Testis (tissue), 3 donors: ENCODE results near the gene IRGM. TPM values are rescaled to one million over a fixed set of nuclear protein-coding genes. Genes with fewer than 3 reads are reported as not detected.

Experiments
- DNase-seq: peaks from one replicate; pipeline ENCODE4 v3.0.0-alpha.2; 2019
- H3K27ac ChIP-seq, 2 donors: fragments of 200-600 bp; sonication (generic); one replicate each; pipeline ENCODE4 v1.5.1; 2019
- H3K27me3 ChIP-seq: fragments of 200-600 bp; sonication (generic); one replicate; pipeline ENCODE4 v1.5.1; 2019
- H3K36me3 ChIP-seq: fragments of 200-600 bp; sonication (generic); one replicate; pipeline ENCODE4 v1.5.1; 2017; ENCODE audit warnings: low read depth; ENCODE audit errors: missing control alignments
- H3K4me1 ChIP-seq: fragments of 200-600 bp; sonication (generic); one replicate; pipeline ENCODE4 v1.5.1; 2019
- H3K4me3 ChIP-seq, 2 donors: fragments of 200-600 bp; sonication (generic); one replicate each; pipeline ENCODE4 v1.5.1; 2017 to 2019
- H3K9me3 ChIP-seq: fragments of 200-600 bp; sonication (generic); one replicate; pipeline ENCODE4 v1.5.1; 2017
- POLR2A ChIP-seq: fragments of 450-650 bp; IDR thresholded peaks from one replicate; pipeline ENCODE4 v1.6.1; 2017; ENCODE audit warnings: antibody characterized with exemption, mild to moderate bottlenecking, moderate library complexity
- WGBS, 2 donors: methylation state at CpG; one replicate each; pipeline ENCODE4 v1.1.5; 2018; 5-methylcytosine and 5-hydroxymethylcytosine counted together
- intact Hi-C: fragments of 100-400 bp; cut with DNase I; formaldehyde crosslinking; loops from one replicate; pipeline ENCODE4 v1.15.1; 2023; ENCODE audit warnings: low total_unique reads
- polyA plus RNA-seq: library from polyadenylated mRNA; stranded (reverse); fragments of 350-450 nt; fragmentation: Illumina TruSeq; extraction: RNeasy Lipid Tissue Mini Kit (QIAGEN cat#74804); gene quantifications from one replicate; pipeline ENCODE4 v1.2.3, GENCODE V29; 2014; ENCODE audit warnings: low read depth, low replicate concordance; ENCODE audit not compliant: insufficient read depth
- total RNA-seq, 2 donors: library from RNA; depleted of rRNA; stranded (reverse); fragments of >200 nt; gene quantifications; one replicate each; pipeline ENCODE4 v1.2.3, GENCODE V29; 2016
- TF ChIP-seq, protein P1 (sequence below), 3 experiments: fragments of 450-650 bp in 2 of 3; fragments of 200-600 bp in 1 of 3; sonication (generic) in 1 of 3; IDR thresholded peaks; one replicate each; pipeline ENCODE4 v1.5.1; 2016 to 2019; ENCODE audit warnings: antibody characterized with exemption in 3 of 3, mild to moderate bottlenecking in 2 of 3, moderate library complexity in 1 of 3

IRGM gene
- total and polyA plus RNA-seq, 3 donors from 2014 or later = 0.25 to 2.7 (median 1.2) TPM

DNA sequence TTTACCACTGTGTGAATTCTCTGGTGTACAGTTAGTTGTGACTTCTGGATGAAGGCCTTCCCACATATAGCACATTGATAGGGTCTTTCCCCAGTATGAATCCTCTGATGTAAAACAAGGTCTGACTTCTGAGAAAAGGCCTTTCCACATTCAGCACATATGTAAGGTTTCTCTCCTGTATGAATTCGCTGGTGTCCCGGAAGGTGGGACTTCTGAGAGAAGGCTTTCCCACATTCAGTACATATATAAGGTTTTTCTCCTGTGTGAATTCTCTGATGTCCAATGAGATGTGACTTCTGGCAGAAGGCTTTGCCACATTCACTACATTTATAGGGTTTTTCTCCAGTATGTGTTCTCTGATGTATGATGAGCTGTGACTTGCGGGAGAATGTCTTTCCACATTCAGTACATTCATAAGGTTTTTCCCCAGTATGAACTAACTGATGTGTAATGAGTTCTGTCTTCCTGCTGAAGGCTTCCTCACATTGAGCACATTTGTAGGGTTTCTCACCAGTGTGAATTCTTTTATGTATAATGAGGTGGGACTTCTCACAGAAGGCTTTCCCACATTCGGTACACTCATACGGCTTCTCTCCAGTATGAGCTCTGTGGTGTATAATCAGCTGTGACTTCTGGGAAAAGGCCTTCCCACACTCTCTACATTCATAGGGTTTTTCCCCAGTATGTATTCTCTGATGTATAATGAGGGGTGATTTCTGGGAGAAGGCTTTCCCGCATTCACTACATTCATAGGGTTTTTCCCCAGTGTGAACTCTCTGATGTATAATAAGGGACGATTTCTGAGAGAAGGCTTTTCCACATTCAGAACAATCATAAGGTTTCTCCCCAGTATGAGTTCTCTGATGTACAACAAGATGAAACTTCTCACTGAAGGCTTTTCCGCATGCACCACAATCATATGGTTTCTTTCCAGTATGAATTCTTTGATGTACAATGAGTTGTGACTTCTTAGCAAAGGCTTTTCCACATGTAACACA is 49.4 kb downstream of the IRGM start:
- H3K9me3 ChIP-seq = no peaks in the 10 kb centered on the region
- TF ChIP-seq, protein P1, sequence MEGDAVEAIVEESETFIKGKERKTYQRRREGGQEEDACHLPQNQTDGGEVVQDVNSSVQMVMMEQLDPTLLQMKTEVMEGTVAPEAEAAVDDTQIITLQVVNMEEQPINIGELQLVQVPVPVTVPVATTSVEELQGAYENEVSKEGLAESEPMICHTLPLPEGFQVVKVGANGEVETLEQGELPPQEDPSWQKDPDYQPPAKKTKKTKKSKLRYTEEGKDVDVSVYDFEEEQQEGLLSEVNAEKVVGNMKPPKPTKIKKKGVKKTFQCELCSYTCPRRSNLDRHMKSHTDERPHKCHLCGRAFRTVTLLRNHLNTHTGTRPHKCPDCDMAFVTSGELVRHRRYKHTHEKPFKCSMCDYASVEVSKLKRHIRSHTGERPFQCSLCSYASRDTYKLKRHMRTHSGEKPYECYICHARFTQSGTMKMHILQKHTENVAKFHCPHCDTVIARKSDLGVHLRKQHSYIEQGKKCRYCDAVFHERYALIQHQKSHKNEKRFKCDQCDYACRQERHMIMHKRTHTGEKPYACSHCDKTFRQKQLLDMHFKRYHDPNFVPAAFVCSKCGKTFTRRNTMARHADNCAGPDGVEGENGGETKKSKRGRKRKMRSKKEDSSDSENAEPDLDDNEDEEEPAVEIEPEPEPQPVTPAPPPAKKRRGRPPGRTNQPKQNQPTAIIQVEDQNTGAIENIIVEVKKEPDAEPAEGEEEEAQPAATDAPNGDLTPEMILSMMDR (IDR thresholded peaks at IDR 0.05) = no peak
- no peak for TF ChIP-seq POLR2A
- 95 to 96% methylated on average over 8 of the region's 8 CpGs for WGBS, 2 donors
- H3K36me3 ChIP-seq = no peaks in the 10 kb centered on the region
- intact Hi-C loops = no loop called here
- no peak for DNase-seq
- H3K27me3 ChIP-seq = no peaks in the 10 kb centered on the region
- no peak overlapping the region for H3K4me3 ChIP-seq
- no peak overlapping the region for H3K27ac ChIP-seq
- H3K4me1 ChIP-seq = no peaks in the 10 kb centered on the region

Other genes with a start within 250 kb of the IRGM start
- gene SYNPO, start 205.9 kb upstream of the IRGM start, total RNA-seq = 10 to 100 TPM; 49.1 to 53.2 TPM
- 52.2 TPM for gene SYNPO, start 205.9 kb upstream of the IRGM start, polyA plus RNA-seq
- 10 to 100 TPM; 12.0 to 12.7 TPM for gene MYOZ3, start 185.3 kb upstream of the IRGM start, total RNA-seq
- gene MYOZ3, start 185.3 kb upstream of the IRGM start, polyA plus RNA-seq = 10.4 TPM
- gene RBM22, start 145.5 kb upstream of the IRGM start, total RNA-seq = 10 to 100 TPM; 37.7 to 40.1 TPM
- 38.5 TPM for gene RBM22, start 145.5 kb upstream of the IRGM start, polyA plus RNA-seq
- gene DCTN4, start 87.5 kb upstream of the IRGM start, total RNA-seq = 10 to 100 TPM; 91.5 to 94.0 TPM
- 55.7 TPM for gene DCTN4, start 87.5 kb upstream of the IRGM start, polyA plus RNA-seq
- gene SMIM3, start 67.8 kb upstream of the IRGM start, total RNA-seq = 1 to 10 TPM; 8.1 to 8.8 TPM
- gene SMIM3, start 67.8 kb upstream of the IRGM start, polyA plus RNA-seq = 8.7 TPM
- gene ZNF300, start 58.5 kb downstream of the IRGM start, total RNA-seq = 10 to 100 TPM; 13.2 to 15.8 TPM
- gene ZNF300, start 58.5 kb downstream of the IRGM start, polyA plus RNA-seq = 8.3 TPM
- 100 to 1,000 TPM; 216 to 224 TPM for gene GPX3, start 174.1 kb downstream of the IRGM start, total RNA-seq
- 119 TPM for gene GPX3, start 174.1 kb downstream of the IRGM start, polyA plus RNA-seq
- gene TNIP1, start 234.5 kb downstream of the IRGM start, total RNA-seq = 10 to 100 TPM; 48.4 to 58.3 TPM
- 43.5 TPM for gene TNIP1, start 234.5 kb downstream of the IRGM start, polyA plus RNA-seq